ENCODE results near the gene FOXC2.
A peak's percentile ranks its signal among the peaks of the same experiment; 100 is the strongest.

The FOXC2 gene

DNA sequence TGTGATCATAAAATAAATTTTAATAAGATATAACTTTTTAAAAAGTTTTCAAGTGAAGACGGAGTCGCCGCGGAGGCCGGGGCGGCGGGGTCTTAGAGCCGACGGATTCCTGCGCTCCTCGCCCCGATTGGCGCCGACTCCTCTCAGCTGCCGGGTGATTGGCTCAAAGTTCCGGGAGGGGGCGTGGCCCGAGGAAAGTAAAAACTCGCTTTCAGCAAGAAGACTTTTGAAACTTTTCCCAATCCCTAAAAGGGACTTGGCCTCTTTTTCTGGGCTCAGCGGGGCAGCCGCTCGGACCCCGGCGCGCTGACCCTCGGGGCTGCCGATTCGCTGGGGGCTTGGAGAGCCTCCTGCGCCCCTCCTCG is at the start of gene FOXC2:
FOXC2 (plus strand) TSS at position 229 of the 365 bp plus-strand sequence. CDS start 507 bp downstream, outside the sequence.
- Histone ChIP-seq H3K36me3 (ENCODE audit: control insufficient read depth in 2 of 2, insufficient read depth in 2 of 2, low read length in 2 of 2) (no peaks in the 10 kb centered on the region), H3K4me1 (ENCODE audit: control insufficient read depth in 2 of 2, insufficient read depth in 2 of 2, low read length in 2 of 2) (peaks cover 0 to 7% of the 10 kb centered on the region in 2 donors), H3K9me3 (ENCODE audit: control insufficient read depth in 2 of 2, low read length in 2 of 2) (no peaks in the 10 kb centered on the region), H3K9ac (ENCODE audit: low read depth in 1 of 2, low read length in 2 of 2) (no peak within 1 kb of the TSS), H3K27me3 (ENCODE audit: control insufficient read depth in 2 of 2, insufficient read depth in 2 of 2, low read length in 2 of 2) (peaks cover 50 to 52% of the 10 kb centered on the region in 2 donors), H3K27ac (ENCODE audit: low read depth in 2 of 2, low read length in 2 of 2) (no peak within 1 kb of the TSS), H3K4me3 (ENCODE audit: low read length in 2 of 2) (no peak within 1 kb of the TSS)

DNA sequence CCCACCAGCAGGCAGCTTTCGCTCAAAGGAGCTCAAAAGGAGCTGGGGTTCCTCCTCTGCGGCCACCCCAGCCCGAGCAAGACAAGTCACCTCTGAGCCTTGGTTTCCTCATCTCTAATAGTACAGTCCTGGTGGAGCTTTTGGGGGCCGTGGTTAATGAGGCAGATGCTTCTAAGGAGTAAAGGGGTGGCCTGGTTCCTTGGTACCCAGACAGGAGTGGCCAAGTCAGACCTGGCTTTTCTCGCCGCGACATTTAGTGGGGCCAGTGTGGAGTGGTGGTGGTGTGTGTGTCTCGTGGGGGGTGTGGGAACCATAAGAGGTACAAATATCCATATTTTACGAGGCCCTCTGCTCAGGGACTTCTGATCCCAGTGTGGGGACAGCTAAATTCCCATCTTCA is 49.6 kb upstream of the FOXC2 start:
- Histone ChIP-seq H3K9me3 (ENCODE audit: control insufficient read depth in 2 of 2, low read length in 2 of 2) (no peaks in the 10 kb centered on the region), H3K4me1 (ENCODE audit: control insufficient read depth in 2 of 2, insufficient read depth in 2 of 2, low read length in 2 of 2) (peaks cover 3 to 5% of the 10 kb centered on the region in 2 donors), H3K9ac (ENCODE audit: low read depth in 1 of 2, low read length in 2 of 2) (peak overlapping the region; percentile 27 to 49), H3K27me3 (ENCODE audit: control insufficient read depth in 2 of 2, insufficient read depth in 2 of 2, low read length in 2 of 2) (peaks cover 18 to 21% of the 10 kb centered on the region in 2 donors), H3K4me3 (ENCODE audit: low read length in 2 of 2) (no peak overlapping the region), H3K36me3 (ENCODE audit: control insufficient read depth in 2 of 2, insufficient read depth in 2 of 2, low read length in 2 of 2) (no peaks in the 10 kb centered on the region), H3K27ac (ENCODE audit: low read depth in 2 of 2, low read length in 2 of 2) (peak overlapping the region; percentile 75)

DNA sequence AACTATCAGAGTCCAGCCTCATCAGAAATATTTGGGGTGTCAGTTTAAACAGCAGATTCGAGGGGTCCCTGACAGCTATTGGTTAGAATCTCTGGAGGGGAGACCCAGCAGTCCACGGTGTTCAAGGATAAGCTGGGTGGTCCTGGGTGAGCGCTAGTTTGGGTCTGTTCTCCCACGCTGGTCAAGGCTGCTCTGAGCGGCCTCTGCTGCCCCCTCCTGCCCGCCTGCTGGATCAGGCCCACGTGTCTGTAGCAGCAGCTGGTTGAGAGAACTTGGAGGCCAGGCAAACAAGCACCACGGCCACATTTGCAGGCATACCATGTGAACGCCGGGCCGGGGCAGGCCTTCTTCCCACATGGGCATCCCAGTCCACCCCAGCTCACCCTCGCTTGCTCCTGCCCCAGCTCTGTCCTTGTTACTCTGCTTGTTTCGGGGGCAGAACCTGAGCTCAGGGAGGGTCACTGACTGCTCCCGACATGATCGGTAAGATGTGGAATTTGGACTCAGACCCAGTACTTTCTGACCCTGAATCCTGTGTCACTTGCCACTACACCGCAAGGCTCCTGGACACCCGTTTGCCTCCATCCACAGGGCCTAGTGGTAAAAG is 48.9 kb upstream of the FOXC2 start:
- H3K4me3 ChIP-seq (ENCODE audit: low read length in 2 of 2) = no peak overlapping the region
- H3K27me3 ChIP-seq (ENCODE audit: control insufficient read depth in 2 of 2, insufficient read depth in 2 of 2, low read length in 2 of 2) = peaks cover 17 to 18% of the 10 kb centered on the region in 2 donors
- peak overlapping the region in 1 of 2 donors; percentile 49 for H3K9ac ChIP-seq (ENCODE audit: low read depth in 1 of 2, low read length in 2 of 2)
- peaks cover 3 to 5% of the 10 kb centered on the region in 2 donors for H3K4me1 ChIP-seq (ENCODE audit: control insufficient read depth in 2 of 2, insufficient read depth in 2 of 2, low read length in 2 of 2)
- H3K27ac ChIP-seq (ENCODE audit: low read depth in 2 of 2, low read length in 2 of 2) = peak overlapping the region; percentile 75
- H3K36me3 ChIP-seq (ENCODE audit: control insufficient read depth in 2 of 2, insufficient read depth in 2 of 2, low read length in 2 of 2) = no peaks in the 10 kb centered on the region
- H3K9me3 ChIP-seq (ENCODE audit: control insufficient read depth in 2 of 2, low read length in 2 of 2) = no peaks in the 10 kb centered on the region

DNA sequence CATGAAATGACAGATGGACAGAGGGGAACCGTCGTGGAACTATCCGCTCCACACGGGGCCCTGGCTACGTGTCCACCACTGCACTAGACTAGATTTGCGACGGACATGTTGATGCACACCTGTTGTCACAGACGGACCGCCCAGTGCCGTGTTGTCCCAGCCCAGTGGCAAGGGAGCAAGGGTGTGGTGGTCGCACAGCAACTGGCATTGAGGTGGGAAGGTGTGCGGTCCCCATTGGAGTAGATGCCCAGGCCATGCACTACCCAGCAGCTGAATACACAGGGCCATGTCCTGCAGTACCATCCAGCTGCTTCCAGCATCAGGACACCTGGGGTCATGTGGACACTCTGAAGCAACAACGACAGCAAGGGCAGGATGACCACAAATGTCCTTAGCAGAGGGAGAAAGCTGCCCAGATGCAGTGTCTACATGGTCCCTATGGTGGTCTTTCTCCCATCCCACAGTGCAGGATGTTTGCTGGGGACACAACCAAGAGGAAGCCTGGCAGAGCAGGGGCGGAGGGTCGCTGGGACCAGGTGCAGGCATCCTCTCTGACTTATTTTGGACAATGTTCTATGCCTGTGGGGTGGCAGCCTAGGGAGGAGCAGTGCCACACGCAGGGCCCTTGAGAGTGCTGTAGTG is 47.5 kb upstream of the FOXC2 start:
- Histone ChIP-seq H3K27me3 (ENCODE audit: control insufficient read depth in 2 of 2, insufficient read depth in 2 of 2, low read length in 2 of 2) (peaks cover 8 to 16% of the 10 kb centered on the region in 2 donors), H3K4me3 (ENCODE audit: low read length in 2 of 2) (no peak overlapping the region), H3K36me3 (ENCODE audit: control insufficient read depth in 2 of 2, insufficient read depth in 2 of 2, low read length in 2 of 2) (no peaks in the 10 kb centered on the region), H3K4me1 (ENCODE audit: control insufficient read depth in 2 of 2, insufficient read depth in 2 of 2, low read length in 2 of 2) (peaks cover 3 to 5% of the 10 kb centered on the region in 2 donors), H3K9ac (ENCODE audit: low read depth in 1 of 2, low read length in 2 of 2) (no peak overlapping the region), H3K9me3 (ENCODE audit: control insufficient read depth in 2 of 2, low read length in 2 of 2) (no peaks in the 10 kb centered on the region), H3K27ac (ENCODE audit: low read depth in 2 of 2, low read length in 2 of 2) (peak overlapping the region; percentile 10 to 48)

DNA sequence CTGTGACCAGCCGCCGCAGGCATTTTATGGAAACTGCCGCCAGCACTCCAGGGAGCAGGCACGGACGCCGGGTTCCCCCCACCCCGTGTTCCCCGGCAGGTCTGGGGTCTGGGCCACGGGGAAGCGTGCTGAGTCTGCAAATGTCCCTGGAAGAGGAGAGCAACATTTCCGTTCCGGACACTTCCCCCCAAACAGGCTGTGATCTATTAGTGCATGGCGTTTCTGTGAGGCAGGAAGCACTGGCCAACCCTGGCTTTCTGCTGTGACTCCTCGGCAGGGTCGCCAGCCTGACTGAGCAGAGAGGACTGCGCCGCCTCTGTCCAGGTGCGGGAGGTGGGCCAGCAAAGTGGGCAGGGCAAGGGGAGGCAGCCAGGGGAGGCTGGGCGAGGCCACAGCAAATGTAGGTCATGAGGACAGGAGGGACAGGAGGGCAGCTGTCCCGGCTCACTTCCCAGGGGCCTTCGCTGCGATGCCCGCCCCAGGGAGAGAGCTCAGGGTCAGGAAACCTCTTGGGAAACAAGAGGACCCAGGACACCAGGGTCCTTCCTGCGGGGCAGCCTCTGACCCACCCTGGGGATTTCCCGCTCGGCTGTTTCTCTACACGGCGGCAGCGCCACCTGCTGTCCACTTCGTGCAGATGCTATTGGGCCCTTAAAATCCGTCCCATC is 46.8 kb upstream of the FOXC2 start:
- Histone ChIP-seq H3K27me3 (ENCODE audit: control insufficient read depth in 2 of 2, insufficient read depth in 2 of 2, low read length in 2 of 2) (peaks cover 8 to 16% of the 10 kb centered on the region in 2 donors), H3K9me3 (ENCODE audit: control insufficient read depth in 2 of 2, low read length in 2 of 2) (no peaks in the 10 kb centered on the region), H3K4me1 (ENCODE audit: control insufficient read depth in 2 of 2, insufficient read depth in 2 of 2, low read length in 2 of 2) (peaks cover 3 to 5% of the 10 kb centered on the region in 2 donors), H3K36me3 (ENCODE audit: control insufficient read depth in 2 of 2, insufficient read depth in 2 of 2, low read length in 2 of 2) (no peaks in the 10 kb centered on the region), H3K4me3 (ENCODE audit: low read length in 2 of 2) (peak overlapping the region in 1 of 2 donors; percentile 45), H3K9ac (ENCODE audit: low read depth in 1 of 2, low read length in 2 of 2) (no peak overlapping the region), H3K27ac (ENCODE audit: low read depth in 2 of 2, low read length in 2 of 2) (peak overlapping the region; percentile 23 to 48)

DNA sequence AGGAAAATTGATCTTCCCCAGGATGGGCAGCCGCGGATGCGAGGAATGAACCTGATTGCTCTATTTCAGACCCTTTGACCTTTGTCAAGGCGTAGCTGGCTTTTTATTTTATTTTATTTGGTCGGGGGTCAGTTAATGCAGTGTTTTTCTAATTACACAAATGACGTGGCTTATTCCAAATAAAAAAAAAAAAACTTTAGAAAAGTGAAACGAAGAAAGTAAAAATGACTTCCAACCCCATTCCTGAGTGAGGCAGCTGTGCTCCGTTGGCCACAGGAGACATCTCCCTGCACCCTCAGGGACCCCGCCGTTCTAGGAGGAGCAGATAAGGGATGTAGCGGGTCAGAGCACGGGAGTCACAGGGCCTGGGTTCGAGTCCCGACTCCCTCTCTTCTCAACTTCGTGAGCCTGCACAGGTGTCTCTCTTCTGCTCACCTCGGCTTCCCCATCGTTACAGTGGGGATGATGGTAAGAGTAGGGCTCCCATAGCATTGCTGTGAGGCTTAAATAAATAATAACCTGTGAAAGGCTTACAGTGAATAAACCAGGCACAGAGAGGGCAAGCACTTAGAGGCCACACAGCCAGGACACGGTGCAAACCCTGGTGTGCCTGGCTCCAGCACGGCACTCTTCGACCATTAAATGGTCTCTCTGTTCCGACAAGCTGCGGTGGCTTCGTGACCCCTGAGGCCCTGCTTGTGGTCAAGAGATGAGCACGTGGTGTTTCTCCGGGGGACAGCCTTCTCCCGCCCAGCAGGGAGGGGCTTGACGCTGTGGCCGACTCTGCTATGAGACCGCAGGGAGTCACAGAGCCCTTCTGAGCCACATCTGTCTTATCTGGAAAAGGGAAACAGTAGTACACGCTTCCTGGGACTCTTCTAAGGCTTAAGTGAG is 46.1 kb upstream of the FOXC2 start:
- H3K9me3 ChIP-seq (ENCODE audit: control insufficient read depth in 2 of 2, low read length in 2 of 2) = no peaks in the 10 kb centered on the region
- H3K27me3 ChIP-seq (ENCODE audit: control insufficient read depth in 2 of 2, insufficient read depth in 2 of 2, low read length in 2 of 2) = peaks cover 5 to 15% of the 10 kb centered on the region in 2 donors
- H3K27ac ChIP-seq (ENCODE audit: low read depth in 2 of 2, low read length in 2 of 2) = peak overlapping the region in 1 of 2 donors; percentile 48
- peaks cover 3 to 5% of the 10 kb centered on the region in 2 donors for H3K4me1 ChIP-seq (ENCODE audit: control insufficient read depth in 2 of 2, insufficient read depth in 2 of 2, low read length in 2 of 2)
- no peak overlapping the region for H3K9ac ChIP-seq (ENCODE audit: low read depth in 1 of 2, low read length in 2 of 2)
- no peaks in the 10 kb centered on the region for H3K36me3 ChIP-seq (ENCODE audit: control insufficient read depth in 2 of 2, insufficient read depth in 2 of 2, low read length in 2 of 2)
- H3K4me3 ChIP-seq (ENCODE audit: low read length in 2 of 2) = peak overlapping the region in 1 of 2 donors; percentile 45

DNA sequence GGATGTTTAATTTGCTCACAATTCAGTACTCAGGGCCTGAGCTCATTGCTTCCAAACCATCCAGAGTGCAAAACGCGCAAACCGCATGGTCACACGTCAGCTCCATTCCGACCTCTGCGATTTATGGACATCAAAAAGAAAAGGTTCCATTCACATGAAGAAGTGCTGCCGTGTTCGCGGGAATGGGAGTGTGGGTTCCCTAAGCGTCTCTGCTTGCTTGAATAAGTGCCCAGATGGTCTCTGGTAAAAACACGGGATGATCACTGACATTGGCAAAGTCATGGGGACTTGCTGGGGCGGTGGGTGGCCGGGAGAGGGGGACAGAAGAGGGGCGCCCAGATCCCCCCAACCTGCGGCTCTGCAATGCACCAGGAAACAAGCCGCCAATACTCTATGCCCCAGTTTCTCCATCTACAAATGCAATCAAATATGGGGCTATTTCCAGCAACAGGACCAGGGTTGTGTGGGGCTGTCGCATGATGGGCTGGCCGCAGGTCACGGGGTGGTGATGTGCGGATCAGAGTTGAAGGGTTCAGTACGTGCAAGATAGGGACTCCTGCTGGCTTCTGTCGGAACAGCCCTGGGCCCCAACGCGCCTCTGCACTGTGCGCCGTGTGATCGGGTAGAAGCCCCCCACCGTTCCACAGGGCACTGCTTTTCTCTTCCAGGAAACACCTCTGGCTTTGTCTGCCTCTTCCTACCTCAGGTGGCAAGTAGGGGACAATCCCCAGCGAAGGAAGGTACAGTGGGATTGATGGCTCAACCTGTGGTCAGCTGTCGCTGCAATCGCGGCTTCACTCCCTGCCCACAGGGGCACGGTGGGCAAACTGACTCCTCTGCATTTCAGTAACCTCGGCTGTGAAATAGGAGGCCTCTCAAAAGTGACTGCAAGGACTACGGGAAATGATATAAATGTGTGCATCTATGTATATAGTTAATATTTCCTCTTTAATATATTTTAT is 45.1 kb upstream of the FOXC2 start:
- no peaks in the 10 kb centered on the region for H3K9me3 ChIP-seq (ENCODE audit: control insufficient read depth in 2 of 2, low read length in 2 of 2)
- no peaks in the 10 kb centered on the region for H3K36me3 ChIP-seq (ENCODE audit: control insufficient read depth in 2 of 2, insufficient read depth in 2 of 2, low read length in 2 of 2)
- no peak overlapping the region for H3K4me3 ChIP-seq (ENCODE audit: low read length in 2 of 2)
- no peak overlapping the region for H3K27ac ChIP-seq (ENCODE audit: low read depth in 2 of 2, low read length in 2 of 2)
- H3K27me3 ChIP-seq (ENCODE audit: control insufficient read depth in 2 of 2, insufficient read depth in 2 of 2, low read length in 2 of 2) = peaks cover 5 to 10% of the 10 kb centered on the region in 2 donors
- H3K9ac ChIP-seq (ENCODE audit: low read depth in 1 of 2, low read length in 2 of 2) = no peak overlapping the region
- peaks cover 3 to 5% of the 10 kb centered on the region in 2 donors for H3K4me1 ChIP-seq (ENCODE audit: control insufficient read depth in 2 of 2, insufficient read depth in 2 of 2, low read length in 2 of 2)

DNA sequence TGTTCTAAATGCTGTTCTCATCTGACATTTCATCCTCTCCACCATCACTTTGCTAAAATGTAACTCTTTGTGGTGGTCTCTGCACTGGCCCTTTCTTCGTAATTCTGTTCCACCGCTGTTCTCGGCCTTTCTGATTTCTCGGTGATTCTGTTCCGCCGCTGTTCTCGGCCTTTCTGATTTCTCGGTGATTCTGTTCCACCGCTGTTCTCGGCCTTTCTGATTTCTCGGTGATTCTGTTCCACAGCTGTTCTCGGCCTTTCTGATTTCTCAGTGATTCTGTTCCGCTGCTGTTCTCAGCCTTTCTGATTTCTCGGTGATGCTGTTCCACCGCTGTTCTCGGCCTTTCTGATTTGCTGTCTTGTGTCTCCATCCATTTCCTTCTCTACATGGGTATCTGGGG is 44.0 kb upstream of the FOXC2 start:
- no peaks in the 10 kb centered on the region for H3K36me3 ChIP-seq (ENCODE audit: control insufficient read depth in 2 of 2, insufficient read depth in 2 of 2, low read length in 2 of 2)
- peaks cover 3 to 5% of the 10 kb centered on the region in 2 donors for H3K4me1 ChIP-seq (ENCODE audit: control insufficient read depth in 2 of 2, insufficient read depth in 2 of 2, low read length in 2 of 2)
- no peak overlapping the region for H3K27ac ChIP-seq (ENCODE audit: low read depth in 2 of 2, low read length in 2 of 2)
- no peak overlapping the region for H3K4me3 ChIP-seq (ENCODE audit: low read length in 2 of 2)
- no peak overlapping the region for H3K9ac ChIP-seq (ENCODE audit: low read depth in 1 of 2, low read length in 2 of 2)
- peaks cover 0 to 10% of the 10 kb centered on the region in 2 donors for H3K27me3 ChIP-seq (ENCODE audit: control insufficient read depth in 2 of 2, insufficient read depth in 2 of 2, low read length in 2 of 2)
- H3K9me3 ChIP-seq (ENCODE audit: control insufficient read depth in 2 of 2, low read length in 2 of 2) = no peaks in the 10 kb centered on the region

DNA sequence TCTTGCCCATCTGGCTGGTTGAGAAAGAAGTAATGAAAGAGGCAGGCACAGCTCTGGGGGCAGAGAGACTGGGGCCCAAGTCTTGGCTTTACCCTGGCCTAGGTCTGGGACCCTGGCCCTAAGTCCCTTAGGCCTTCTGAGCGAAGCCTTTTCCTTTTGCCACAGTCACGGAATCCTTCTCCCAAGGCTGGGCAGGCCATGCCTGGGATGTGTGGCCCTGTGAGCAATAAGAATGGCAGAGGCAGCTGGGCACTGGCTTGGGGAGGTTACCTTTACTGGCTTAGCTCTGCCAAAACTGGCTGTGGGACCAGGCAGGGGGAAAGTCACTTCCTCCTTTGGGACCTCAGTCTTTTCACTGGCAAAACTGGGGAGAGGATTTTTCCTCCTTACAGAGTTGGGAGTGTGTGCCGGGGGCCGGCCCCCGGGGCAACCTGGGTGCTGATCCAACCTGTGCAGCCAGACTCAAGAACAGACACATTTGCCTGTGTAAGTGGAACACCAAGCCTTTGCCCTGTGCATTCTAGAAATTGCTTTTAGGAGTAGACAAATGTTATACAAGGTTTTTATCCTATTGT is 43.4 kb upstream of the FOXC2 start:
- H3K27me3 ChIP-seq (ENCODE audit: control insufficient read depth in 2 of 2, insufficient read depth in 2 of 2, low read length in 2 of 2) = peaks cover 0 to 8% of the 10 kb centered on the region in 2 donors
- H3K4me3 ChIP-seq (ENCODE audit: low read length in 2 of 2) = no peak overlapping the region
- H3K36me3 ChIP-seq (ENCODE audit: control insufficient read depth in 2 of 2, insufficient read depth in 2 of 2, low read length in 2 of 2) = no peaks in the 10 kb centered on the region
- H3K9ac ChIP-seq (ENCODE audit: low read depth in 1 of 2, low read length in 2 of 2) = no peak overlapping the region
- no peak overlapping the region for H3K27ac ChIP-seq (ENCODE audit: low read depth in 2 of 2, low read length in 2 of 2)
- H3K9me3 ChIP-seq (ENCODE audit: control insufficient read depth in 2 of 2, low read length in 2 of 2) = no peaks in the 10 kb centered on the region
- peaks cover 3 to 5% of the 10 kb centered on the region in 2 donors for H3K4me1 ChIP-seq (ENCODE audit: control insufficient read depth in 2 of 2, insufficient read depth in 2 of 2, low read length in 2 of 2)

All from mucosa of rectum (tissue), 2 donors.